ENCODE results near the gene EMILIN1. TPM values are rescaled to one million over a fixed set of nuclear protein-coding genes. Genes with fewer than 3 reads are reported as not detected.

EMILIN1 gene
- total RNA-seq: 0.39 and 0.52 TPM in 2 replicates
- total RNA-seq (2013): 1.5 TPM
- 0.24 and 0.27 TPM in 2 replicates for polyA plus RNA-seq
- 0.43 and 0.77 TPM in 2 replicates for polyA minus RNA-seq

- H3K79me2 ChIP-seq (ENCODE audit: control insufficient read depth, insufficient read depth, low read length): no peaks in the 10 kb centered on the region
- H2AFZ ChIP-seq (ENCODE audit: insufficient read depth, low read depth, low read length, poor library complexity, severe bottlenecking): peak within 1 kb of the TSS; percentile 12
- no peaks in the 10 kb centered on the region for H3K36me3 ChIP-seq (replicated peaks in 1 of 2; ENCODE audit: control extremely low read depth in 1 of 2, control insufficient read depth in 1 of 2, extremely low read depth in 1 of 2, insufficient read depth in 2 of 2, low read length in 1 of 2)
- H3K27ac ChIP-seq (ENCODE audit: low read length in 2 of 2): no peak within 1 kb of the TSS
- no peak within 1 kb of the TSS for H3K4me2 ChIP-seq (replicated peaks; ENCODE audit: low read depth, low read length, poor library complexity, severe bottlenecking)
- Mint-ChIP-seq H3K27ac (peak within 1 kb of the TSS; percentile 29), H3K27me3 (no peaks in the 10 kb centered on the region), H3K4me3 (no peak within 1 kb of the TSS), H3K9me3 (ENCODE audit: insufficient read depth) (no peaks in the 10 kb centered on the region), H3K4me1 (peaks cover 41% of the 10 kb centered on the region)
- ChIA-PET POLR2A (interaction anchor here (0.6 kb wide), 1 partner anchor 28 kb away, joined by 3 read pairs; no protein-coding TSS in a partner anchor), CTCF (no interaction called here)
- H3K9me3 ChIP-seq (ENCODE audit: control extremely low read depth in 1 of 3, control insufficient read depth in 2 of 3, insufficient read depth in 1 of 3, low read length in 2 of 3): no peaks in the 10 kb centered on the region
- ATAC-seq (ENCODE audit: low read depth) (no peak), DNase-seq (no peak)
- H3K4me3 ChIP-seq (ENCODE audit: control extremely low read depth in 1 of 5, extremely low read depth in 1 of 5, insufficient read depth in 1 of 5, low read depth in 2 of 5, low read length in 4 of 5): no peak within 1 kb of the TSS
- TF ChIP-seq EZH2 (IDR thresholded peaks at IDR 0.05; ENCODE audit: borderline replicate concordance, insufficient read depth, low read depth, low read length, poor library complexity, severe bottlenecking) (no peak), CTCF (IDR thresholded peaks at IDR 0.05) (no peak)
- WGBS (ENCODE audit: insufficient coverage): 47% methylated on average over 34 of the region's 41 CpGs
- H3K9ac ChIP-seq (ENCODE audit: low read length): no peak within 1 kb of the TSS
- intact Hi-C loops (cut with micrococcal nuclease): no loop called here
- no peaks in the 10 kb centered on the region for H4K20me1 ChIP-seq (ENCODE audit: control insufficient read depth, insufficient read depth, low read length, poor library complexity, severe bottlenecking)
- H3K4me1 ChIP-seq (ENCODE audit: control insufficient read depth in 2 of 2, insufficient read depth in 2 of 2, low read length in 2 of 2): peaks cover 27 to 37% of the 10 kb centered on the region in 2 donors
- H3K27me3 ChIP-seq (replicated peaks in 1 of 4; ENCODE audit: control extremely low read depth in 1 of 4, control insufficient read depth in 3 of 4, insufficient read depth in 4 of 4, low read length in 3 of 4): peaks cover 0 to 11% (median 4%) of the 10 kb centered on the region in 4 experiments
These were observed at the start of gene EMILIN1 for GRCh38 chr2:27078267-27079194. Gene EMILIN1, plus strand, starts transcription at chr2:27078615. Its CDS starts 451 bp downstream, at chr2:27079066.

GRCh38 chr2:27029051-27029450 lies 49.4 kb upstream of the EMILIN1 start:
- Histone ChIP-seq H3K27ac (ENCODE audit: low read length in 2 of 2) (no peak overlapping the region), H3K9ac (ENCODE audit: low read length) (no peak overlapping the region), H3K4me1 (ENCODE audit: control insufficient read depth in 2 of 2, insufficient read depth in 2 of 2, low read length in 2 of 2) (peaks cover 12 to 16% of the 10 kb centered on the region in 2 donors), H3K36me3 (replicated peaks in 1 of 2; ENCODE audit: control extremely low read depth in 1 of 2, control insufficient read depth in 1 of 2, extremely low read depth in 1 of 2, insufficient read depth in 2 of 2, low read length in 1 of 2) (peaks cover 0 to 3% of the 10 kb centered on the region in 2 experiments), H2AFZ (ENCODE audit: insufficient read depth, low read depth, low read length, poor library complexity, severe bottlenecking) (no peak overlapping the region), H3K79me2 (ENCODE audit: control insufficient read depth, insufficient read depth, low read length) (peaks cover 37% of the 10 kb centered on the region), H3K27me3 (replicated peaks in 1 of 4; ENCODE audit: control extremely low read depth in 1 of 4, control insufficient read depth in 3 of 4, insufficient read depth in 4 of 4, low read length in 3 of 4) (no peaks in the 10 kb centered on the region), H4K20me1 (ENCODE audit: control insufficient read depth, insufficient read depth, low read length, poor library complexity, severe bottlenecking) (peaks cover 10% of the 10 kb centered on the region), H3K4me2 (replicated peaks; ENCODE audit: low read depth, low read length, poor library complexity, severe bottlenecking) (no peak overlapping the region), H3K9me3 (ENCODE audit: control extremely low read depth in 1 of 3, control insufficient read depth in 2 of 3, insufficient read depth in 1 of 3, low read length in 2 of 3) (no peaks in the 10 kb centered on the region), H3K4me3 (ENCODE audit: control extremely low read depth in 1 of 5, extremely low read depth in 1 of 5, insufficient read depth in 1 of 5, low read depth in 2 of 5, low read length in 4 of 5) (no peak overlapping the region)
- no peak for TF ChIP-seq EZH2 (IDR thresholded peaks at IDR 0.05; ENCODE audit: borderline replicate concordance, insufficient read depth, low read depth, low read length, poor library complexity, severe bottlenecking)
- no peak for TF ChIP-seq CTCF (IDR thresholded peaks at IDR 0.05)
- no peak overlapping the region for H3K4me3 Mint-ChIP-seq
- intact Hi-C loops (cut with micrococcal nuclease): no loop called here
- peaks cover 21% of the 10 kb centered on the region for H3K4me1 Mint-ChIP-seq
- no peak overlapping the region for H3K27ac Mint-ChIP-seq
- DNase-seq (no peak), ATAC-seq (ENCODE audit: low read depth) (no peak)
- ChIA-PET CTCF (interaction anchor here (1.0 kb wide), 1 partner anchor 22 kb away, joined by 3 read pairs; the partner anchor contains the start of gene AGBL5), POLR2A (interaction anchor here (1.3 kb wide), 1 partner anchor 22 kb away, joined by 4 read pairs; the partner anchor contains the start of gene AGBL5)
- 88% methylated on average over 2 of the region's 2 CpGs for WGBS (ENCODE audit: insufficient coverage)
- H3K9me3 Mint-ChIP-seq (ENCODE audit: insufficient read depth): no peaks in the 10 kb centered on the region
- H3K27me3 Mint-ChIP-seq: no peaks in the 10 kb centered on the region
